K562 (cell line): ENCODE results near the gene NPDC1. TPM values are rescaled to one million over a fixed set of nuclear protein-coding genes. Genes with fewer than 3 reads are reported as not detected.
A peak's percentile ranks its signal among the peaks of the same experiment; 100 is the strongest.

Source experiments
- BRCA1 ChIP-seq, 2 experiments: fragments of 450-650 bp in 1 of 2; sonication (generic) in 1 of 2; formaldehyde crosslinking in 1 of 2; IDR thresholded peaks; 2 replicates each; pipeline versions ENCODE4 v1.5.0 to v1.6.1; 2017 to 2020; ENCODE audit warnings: mild to moderate bottlenecking in 1 of 2, missing genetic modification reagents in 1 of 2
- CBFB ChIP-seq: sonication (generic); formaldehyde crosslinking; IDR thresholded peaks from 2 replicates; pipeline ENCODE4 v1.4.0; 2020; ENCODE audit warnings: mild to moderate bottlenecking, missing genetic modification reagents
- CBX3 ChIP-seq, 2 experiments: IDR thresholded peaks; 1 replicate in 1 of 2; 2 replicates in 1 of 2; pipeline ENCODE4 v1.6.1; 2012; ENCODE audit warnings: inconsistent platforms in 2 of 2, low read length in 2 of 2, borderline replicate concordance in 1 of 2, control low read depth in 1 of 2
- CCAR2 ChIP-seq: fragments of 200-400 bp; formaldehyde crosslinking; IDR thresholded peaks from 2 replicates; pipeline ENCODE4 v1.6.1; 2017; ENCODE audit warnings: mild to moderate bottlenecking, low read depth, low read length
- CHD2 ChIP-seq: IDR thresholded peaks from 2 replicates; pipeline ENCODE4 v1.6.1; 2011; ENCODE audit warnings: low read depth, low read length
- E2F3 ChIP-seq: fragments of 250-450 bp; sonication (Bioruptor Pico); IDR thresholded peaks from 2 replicates; pipeline ENCODE4 v1.4.0; 2020; ENCODE audit warnings: mild to moderate bottlenecking
- GABPB2 ChIP-seq: fragments of 250-450 bp; sonication (Bioruptor Pico); conservative IDR thresholded peaks from 2 replicates; pipeline ENCODE4 v1.5.1; 2021; ENCODE audit warnings: mild to moderate bottlenecking
- HCFC1 ChIP-seq: IDR thresholded peaks from 2 replicates; pipeline ENCODE4 v1.6.1; 2012; ENCODE audit warnings: low read depth, low read length, improper control_type of control experiment
- ILK ChIP-seq: fragments of 450-650 bp; IDR thresholded peaks from 2 replicates; pipeline ENCODE4 v1.6.1; 2016; ENCODE audit warnings: missing genetic modification characterization, low read depth, mild to moderate bottlenecking, missing compliant biosample characterization, moderate library complexity, borderline replicate concordance
- NFE2L1 ChIP-seq: fragments of 450-650 bp; IDR thresholded peaks from 2 replicates; pipeline ENCODE4 v1.6.1; 2016; ENCODE audit warnings: missing genetic modification characterization, low read depth, mild to moderate bottlenecking, missing compliant biosample characterization, moderate library complexity, borderline replicate concordance
- OTX1 ChIP-seq: fragments of 450-650 bp; formaldehyde crosslinking; IDR thresholded peaks from 2 replicates; pipeline ENCODE4 v1.4.0; 2022; ENCODE audit warnings: mild to moderate bottlenecking
- PPARD ChIP-seq: fragments of 250-450 bp; sonication (Bioruptor Pico); IDR thresholded peaks from 2 replicates; pipeline ENCODE4 v1.8.0; 2022; ENCODE audit warnings: inconsistent platforms, mild to moderate bottlenecking, moderate library complexity
- RBM22 ChIP-seq: fragments of 200-400 bp; formaldehyde crosslinking; IDR thresholded peaks from 2 replicates; pipeline ENCODE4 v1.6.1; 2018; ENCODE audit warnings: low read length, low read depth; ENCODE audit not compliant: poor library complexity, severe bottlenecking
- RFX5 ChIP-seq: IDR thresholded peaks from 2 replicates; pipeline ENCODE4 v1.6.1; 2011; ENCODE audit warnings: low read depth, mild to moderate bottlenecking, improper control_type of control experiment, low read length
- SMAD3 ChIP-seq: fragments of 450-650 bp; formaldehyde crosslinking; conservative IDR thresholded peaks from 2 replicates; pipeline ENCODE4 v1.4.0; 2020; ENCODE audit warnings: mild to moderate bottlenecking
- TFAM ChIP-seq: fragments of 250-450 bp; sonication (Bioruptor Pico); conservative IDR thresholded peaks from 2 replicates; pipeline ENCODE4 v1.5.0; 2021; ENCODE audit warnings: mild to moderate bottlenecking, moderate library complexity
- TSC22D4 ChIP-seq: fragments of 450-650 bp; IDR thresholded peaks from 2 replicates; pipeline ENCODE4 v1.6.1; 2016; ENCODE audit warnings: missing genetic modification characterization, missing biosample characterization, control low read depth
- XRCC4 ChIP-seq: IDR thresholded peaks from one replicate; pipeline ENCODE4 v1.6.1; 2011; ENCODE audit not compliant: insufficient read depth, insufficient read length; ENCODE audit errors: extremely low read depth
- ZC3H11A ChIP-seq: IDR thresholded peaks from 2 replicates; pipeline ENCODE4 v1.6.1; 2012; ENCODE audit warnings: low read depth, low read length, improper control_type of control experiment
- ZNF696 ChIP-seq: fragments of 250-450 bp; sonication (Bioruptor Pico); conservative IDR thresholded peaks from 2 replicates; pipeline ENCODE4 v1.4.0; 2020; ENCODE audit warnings: mild to moderate bottlenecking, moderate library complexity
- polyA plus RNA-seq, 8 experiments: library from polyadenylated mRNA; depleted of rRNA in 4 of 8; stranded (reverse) in 5 of 8; unstranded in 3 of 8; fragments of >200 nt; fragmentation: Nextera tagmentation in 2 of 8; fragmentation: Illumina TruSeq in 1 of 8; extraction: Ambion mirVana in 2 of 8; extraction: Trizol in 1 of 8; gene quantifications; 2 replicates each; pipeline versions ENCODE4 v1.2.1 to v1.2.3, GENCODE V29; 2011 to 2014; ENCODE audit warnings: inconsistent platforms in 1 of 8, missing spikeins in 1 of 8
- total RNA-seq, 7 experiments: library from RNA; depleted of rRNA in 6 of 7; stranded (reverse); fragments of >200 nt in 6 of 7; fragmentation: Illumina TruSeq in 2 of 7; extraction: Trizol in 2 of 7; gene quantifications; 2 replicates each; pipeline versions ENCODE4 v1.2.1 to v1.2.3, GENCODE V29; 2011 to 2021; ENCODE audit warnings: low replicate concordance in 1 of 7
- TF ChIP-seq, protein P1 (sequence below): fragments of 250-450 bp; sonication (Bioruptor Pico); IDR thresholded peaks from 2 replicates; pipeline ENCODE4 v1.8.0; 2022; ENCODE audit warnings: inconsistent platforms, mild to moderate bottlenecking, moderate library complexity, borderline replicate concordance
- TF ChIP-seq, protein P2 (sequence below): fragments of 150-350 bp; conservative IDR thresholded peaks from 2 replicates; pipeline ENCODE4 v1.6.1; 2014; ENCODE audit warnings: low read length
- TF ChIP-seq, protein P3 (sequence below), 2 experiments: fragments of 450-650 bp in 1 of 2; sonication (generic) in 1 of 2; formaldehyde crosslinking; conservative IDR thresholded peaks; 2 replicates each; pipeline versions ENCODE4 v1.4.0 to v1.8.1; 2020 to 2022; ENCODE audit warnings: mild to moderate bottlenecking in 1 of 2, missing genetic modification reagents in 1 of 2

NPDC1 gene
- total and polyA plus RNA-seq, 9 of the 15 experiments (the other 6 are each of a cell fraction or from before 2014, with no cell fraction given), result 0.06 to 2.1 (median 0.53) TPM; not detected in 3

DNA sequence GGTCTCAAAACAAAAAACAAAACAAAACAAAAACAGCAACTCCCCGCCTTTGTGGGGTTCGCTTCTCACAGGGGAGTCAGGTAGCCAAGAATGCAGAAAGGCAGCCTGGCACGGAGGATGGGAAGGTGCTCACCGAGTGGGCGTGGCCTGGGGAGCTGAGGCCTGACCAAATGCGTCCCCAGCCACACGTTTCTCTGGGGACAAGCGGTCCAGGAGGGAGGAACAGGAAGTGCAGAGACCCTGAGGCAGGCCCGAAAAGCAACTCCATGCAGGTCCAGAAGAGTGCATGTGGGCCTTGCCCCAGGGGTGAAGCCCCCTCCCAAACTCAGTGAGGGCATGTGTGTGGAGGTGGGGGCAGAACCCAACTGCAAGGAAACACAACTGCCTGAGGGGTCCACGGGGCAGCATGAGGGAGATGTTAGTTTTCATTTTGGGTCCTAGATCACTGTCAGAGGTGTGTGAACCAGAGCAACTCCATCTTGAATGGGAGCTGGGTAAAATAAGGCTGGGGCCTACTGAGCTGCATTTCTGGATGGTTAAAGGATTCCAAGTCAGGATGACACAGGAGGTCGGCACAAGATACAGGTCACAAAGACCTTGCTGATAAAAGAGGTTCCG is 28.8 kb upstream of the NPDC1 start (continued):
- TF ChIP-seq BRCA1 (IDR thresholded peaks at IDR 0.05) (no peak), BRCA1 (CRISPR knock-in tag; IDR thresholded peaks at IDR 0.05) (no peak), CHD2 (no peak), OTX1 (CRISPR knock-in tag) (peak; percentile 99), CCAR2 (no peak), HCFC1 (no peak), ZC3H11A (no peak), RBM22 (no peak), ILK (tag) (peak; percentile 96), RFX5 (no peak), E2F3 (peak; percentile 100), PPARD (CRISPR knock-in tag) (peak; percentile 92), TFAM (CRISPR knock-in tag) (no peak), GABPB2 (CRISPR knock-in tag) (peak; percentile 92; the same call in 1 of the 2 replicates), ZNF696 (CRISPR knock-in tag) (0 out of 2 replicates have a peak, but pooled peaks have one; percentile 74), CBX3 (IDR thresholded peaks at IDR 0.05; ENCODE audit: borderline replicate concordance in 1 of 2, low read length in 2 of 2) (no peak; a peak in 1 of 3 replicates), NFE2L1 (tag) (peak; percentile 81; the same call in 1 of the 2 replicates), TSC22D4 (no peak), CBFB (no peak), SMAD3 (CRISPR knock-in tag) (peak; percentile 99), XRCC4 (no peak)
- TF ChIP-seq, protein P1, sequence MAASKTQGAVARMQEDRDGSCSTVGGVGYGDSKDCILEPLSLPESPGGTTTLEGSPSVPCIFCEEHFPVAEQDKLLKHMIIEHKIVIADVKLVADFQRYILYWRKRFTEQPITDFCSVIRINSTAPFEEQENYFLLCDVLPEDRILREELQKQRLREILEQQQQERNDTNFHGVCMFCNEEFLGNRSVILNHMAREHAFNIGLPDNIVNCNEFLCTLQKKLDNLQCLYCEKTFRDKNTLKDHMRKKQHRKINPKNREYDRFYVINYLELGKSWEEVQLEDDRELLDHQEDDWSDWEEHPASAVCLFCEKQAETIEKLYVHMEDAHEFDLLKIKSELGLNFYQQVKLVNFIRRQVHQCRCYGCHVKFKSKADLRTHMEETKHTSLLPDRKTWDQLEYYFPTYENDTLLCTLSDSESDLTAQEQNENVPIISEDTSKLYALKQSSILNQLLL (CRISPR knock-in tag), result no peak
- TF ChIP-seq, protein P2, sequence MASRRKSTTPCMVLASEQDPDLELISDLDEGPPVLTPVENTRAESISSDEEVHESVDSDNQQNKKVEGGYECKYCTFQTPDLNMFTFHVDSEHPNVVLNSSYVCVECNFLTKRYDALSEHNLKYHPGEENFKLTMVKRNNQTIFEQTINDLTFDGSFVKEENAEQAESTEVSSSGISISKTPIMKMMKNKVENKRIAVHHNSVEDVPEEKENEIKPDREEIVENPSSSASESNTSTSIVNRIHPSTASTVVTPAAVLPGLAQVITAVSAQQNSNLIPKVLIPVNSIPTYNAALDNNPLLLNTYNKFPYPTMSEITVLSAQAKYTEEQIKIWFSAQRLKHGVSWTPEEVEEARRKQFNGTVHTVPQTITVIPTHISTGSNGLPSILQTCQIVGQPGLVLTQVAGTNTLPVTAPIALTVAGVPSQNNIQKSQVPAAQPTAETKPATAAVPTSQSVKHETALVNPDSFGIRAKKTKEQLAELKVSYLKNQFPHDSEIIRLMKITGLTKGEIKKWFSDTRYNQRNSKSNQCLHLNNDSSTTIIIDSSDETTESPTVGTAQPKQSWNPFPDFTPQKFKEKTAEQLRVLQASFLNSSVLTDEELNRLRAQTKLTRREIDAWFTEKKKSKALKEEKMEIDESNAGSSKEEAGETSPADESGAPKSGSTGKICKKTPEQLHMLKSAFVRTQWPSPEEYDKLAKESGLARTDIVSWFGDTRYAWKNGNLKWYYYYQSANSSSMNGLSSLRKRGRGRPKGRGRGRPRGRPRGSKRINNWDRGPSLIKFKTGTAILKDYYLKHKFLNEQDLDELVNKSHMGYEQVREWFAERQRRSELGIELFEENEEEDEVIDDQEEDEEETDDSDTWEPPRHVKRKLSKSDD, result no peak
- TF ChIP-seq, protein P3, sequence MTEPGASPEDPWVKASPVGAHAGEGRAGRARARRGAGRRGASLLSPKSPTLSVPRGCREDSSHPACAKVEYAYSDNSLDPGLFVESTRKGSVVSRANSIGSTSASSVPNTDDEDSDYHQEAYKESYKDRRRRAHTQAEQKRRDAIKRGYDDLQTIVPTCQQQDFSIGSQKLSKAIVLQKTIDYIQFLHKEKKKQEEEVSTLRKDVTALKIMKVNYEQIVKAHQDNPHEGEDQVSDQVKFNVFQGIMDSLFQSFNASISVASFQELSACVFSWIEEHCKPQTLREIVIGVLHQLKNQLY (CRISPR knock-in tag; conservative IDR thresholded peaks at IDR 0.05), result 0 out of 4 replicates have a peak, but pooled peaks of 1 of the 2 experiments have one; percentile 65
